ENCODE results near the gene CDH1.

CDH1 gene

DNA sequence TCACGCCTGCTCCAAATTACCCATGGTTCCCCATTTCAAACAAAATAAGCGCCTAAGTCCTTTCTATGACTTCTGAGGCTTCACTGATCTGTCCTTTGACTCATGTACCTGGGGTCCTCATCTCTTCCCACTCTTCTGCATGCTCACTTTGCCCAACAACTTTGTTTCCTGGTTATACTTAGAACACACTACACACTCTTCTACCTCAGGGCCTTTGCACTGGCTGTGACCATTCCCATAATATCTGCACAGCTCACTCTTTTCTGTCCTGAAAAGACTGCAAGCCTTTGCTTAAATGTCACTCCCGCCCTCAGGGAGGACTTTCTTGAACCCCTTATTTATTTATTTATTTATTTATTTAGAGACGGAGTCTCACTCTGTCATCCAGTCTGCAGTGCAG, 14.1 kb downstream of the CDH1 start:
- no peak overlapping the region for H3K9ac ChIP-seq (ENCODE audit: low read length)
- H3K4me1 ChIP-seq (ENCODE audit: control insufficient read depth, insufficient read depth, low read length) = peaks cover 47% of the 10 kb centered on the region
- no peaks in the 10 kb centered on the region for H3K9me3 ChIP-seq (ENCODE audit: control insufficient read depth, low read length)
- no peaks in the 10 kb centered on the region for H3K36me3 ChIP-seq (ENCODE audit: control insufficient read depth, insufficient read depth, low read length)
- H3K4me3 ChIP-seq (ENCODE audit: low read length) = no peak overlapping the region
- H3K27me3 ChIP-seq (ENCODE audit: control insufficient read depth, insufficient read depth, low read length) = no peaks in the 10 kb centered on the region

DNA sequence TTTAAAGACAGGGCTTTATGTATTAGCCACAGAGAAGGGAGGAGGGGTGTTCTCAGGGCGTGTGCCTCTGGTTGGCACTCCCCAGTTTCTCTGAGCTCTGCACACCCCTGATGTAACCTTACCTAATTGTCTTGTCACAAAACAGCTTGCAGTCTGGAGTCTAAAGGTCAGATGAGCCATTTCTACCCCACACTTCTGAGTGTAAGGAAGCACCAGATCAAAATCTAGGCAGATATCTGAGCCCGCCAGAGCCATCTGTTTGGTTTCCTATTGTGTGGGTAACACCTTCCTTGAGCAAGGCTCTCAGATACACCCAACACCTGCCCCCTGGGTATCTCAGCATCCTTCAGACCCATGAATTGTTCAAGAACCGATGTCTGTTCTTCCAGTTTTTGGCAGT, 15.5 kb downstream of the CDH1 start:
- H3K27me3 ChIP-seq (ENCODE audit: control insufficient read depth, insufficient read depth, low read length) = no peaks in the 10 kb centered on the region
- H3K4me1 ChIP-seq (ENCODE audit: control insufficient read depth, insufficient read depth, low read length) = peaks cover 44% of the 10 kb centered on the region
- peak overlapping the region; percentile 40 for H3K9ac ChIP-seq (ENCODE audit: low read length)
- no peaks in the 10 kb centered on the region for H3K36me3 ChIP-seq (ENCODE audit: control insufficient read depth, insufficient read depth, low read length)
- no peak overlapping the region for H3K4me3 ChIP-seq (ENCODE audit: low read length)
- H3K9me3 ChIP-seq (ENCODE audit: control insufficient read depth, low read length) = no peaks in the 10 kb centered on the region

GRCh38 chr16:68754084-68754792, 17.1 kb downstream of the CDH1 start:
- Histone ChIP-seq H3K9me3 (ENCODE audit: control insufficient read depth, low read length) (no peaks in the 10 kb centered on the region), H3K9ac (ENCODE audit: low read length) (no peak overlapping the region), H3K4me3 (ENCODE audit: low read length) (no peak overlapping the region), H3K36me3 (ENCODE audit: control insufficient read depth, insufficient read depth, low read length) (no peaks in the 10 kb centered on the region), H3K27me3 (ENCODE audit: control insufficient read depth, insufficient read depth, low read length) (no peaks in the 10 kb centered on the region), H3K4me1 (ENCODE audit: control insufficient read depth, insufficient read depth, low read length) (peaks cover 44% of the 10 kb centered on the region)

- Histone ChIP-seq H3K9me3 (ENCODE audit: control insufficient read depth, low read length) (no peaks in the 10 kb centered on the region), H3K4me3 (ENCODE audit: low read length) (peak overlapping the region; percentile 31), H3K9ac (ENCODE audit: low read length) (peak overlapping the region; percentile 47), H3K4me1 (ENCODE audit: control insufficient read depth, insufficient read depth, low read length) (peaks cover 52% of the 10 kb centered on the region), H3K27me3 (ENCODE audit: control insufficient read depth, insufficient read depth, low read length) (no peaks in the 10 kb centered on the region), H3K36me3 (ENCODE audit: control insufficient read depth, insufficient read depth, low read length) (no peaks in the 10 kb centered on the region)
Measured at GRCh38 chr16:68756239-68756915, 19.3 kb downstream of the CDH1 start.

DNA sequence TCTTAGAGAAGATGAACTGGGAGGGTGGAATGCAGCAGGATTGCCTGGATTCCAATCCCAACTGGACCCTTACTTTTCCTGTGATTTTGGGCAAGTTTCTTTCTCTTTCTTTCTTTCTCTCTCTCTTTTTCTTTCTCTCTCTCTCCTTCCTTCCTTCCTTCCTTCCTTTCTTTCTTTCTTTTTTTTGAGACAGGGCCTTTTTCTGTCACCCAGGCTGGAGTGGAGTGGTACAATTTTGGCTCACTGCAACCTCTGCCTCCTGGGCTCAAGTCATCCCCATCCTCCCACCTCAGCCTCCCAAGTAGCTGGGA, 20.5 kb downstream of the CDH1 start:
- Histone ChIP-seq H3K9me3 (ENCODE audit: control insufficient read depth, low read length) (no peaks in the 10 kb centered on the region), H3K27me3 (ENCODE audit: control insufficient read depth, insufficient read depth, low read length) (peaks cover 3% of the 10 kb centered on the region), H3K9ac (ENCODE audit: low read length) (no peak overlapping the region), H3K4me1 (ENCODE audit: control insufficient read depth, insufficient read depth, low read length) (peaks cover 53% of the 10 kb centered on the region), H3K4me3 (ENCODE audit: low read length) (no peak overlapping the region), H3K36me3 (ENCODE audit: control insufficient read depth, insufficient read depth, low read length) (no peaks in the 10 kb centered on the region)

GRCh38 chr16:68759062-68759461, 22.0 kb downstream of the CDH1 start:
- H3K4me3 ChIP-seq (ENCODE audit: low read length) = no peak overlapping the region
- H3K9me3 ChIP-seq (ENCODE audit: control insufficient read depth, low read length) = no peaks in the 10 kb centered on the region
- H3K4me1 ChIP-seq (ENCODE audit: control insufficient read depth, insufficient read depth, low read length) = peaks cover 48% of the 10 kb centered on the region
- no peaks in the 10 kb centered on the region for H3K36me3 ChIP-seq (ENCODE audit: control insufficient read depth, insufficient read depth, low read length)
- H3K27me3 ChIP-seq (ENCODE audit: control insufficient read depth, insufficient read depth, low read length) = peaks cover 3% of the 10 kb centered on the region
- H3K9ac ChIP-seq (ENCODE audit: low read length) = no peak overlapping the region

DNA sequence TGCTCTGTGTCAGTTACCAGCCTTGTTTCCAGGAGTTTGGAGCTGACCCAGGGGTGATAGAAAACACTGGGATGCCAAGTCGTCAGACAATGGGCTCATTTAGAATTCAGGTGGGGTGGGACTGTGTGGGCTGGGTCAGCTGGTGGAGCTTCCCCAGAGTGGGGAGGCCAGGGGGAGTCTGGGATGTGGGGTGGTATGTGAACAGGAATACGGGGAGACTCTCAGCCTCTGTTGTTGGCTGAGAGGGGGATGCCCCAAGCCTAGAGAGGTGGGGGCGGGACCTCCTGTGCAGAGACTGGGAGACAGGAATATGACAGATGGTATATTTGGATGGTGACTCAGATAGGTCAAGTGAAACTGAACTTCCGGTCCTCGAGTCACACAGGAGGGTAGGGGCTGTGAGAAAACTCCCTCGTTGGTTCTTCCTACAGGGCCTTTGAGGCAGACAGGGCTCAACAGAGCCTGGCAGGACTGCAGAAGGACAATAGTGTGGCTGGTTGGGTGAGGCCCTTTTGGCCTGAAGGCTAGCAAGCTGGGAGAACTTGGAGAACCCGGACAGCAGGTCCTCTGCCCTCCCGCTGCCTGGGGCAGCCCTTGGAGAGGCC, 23.7 kb downstream of the CDH1 start:
- no peak overlapping the region for H3K9ac ChIP-seq (ENCODE audit: low read length)
- H3K4me3 ChIP-seq (ENCODE audit: low read length) = no peak overlapping the region
- peaks cover 3% of the 10 kb centered on the region for H3K27me3 ChIP-seq (ENCODE audit: control insufficient read depth, insufficient read depth, low read length)
- H3K36me3 ChIP-seq (ENCODE audit: control insufficient read depth, insufficient read depth, low read length) = no peaks in the 10 kb centered on the region
- no peaks in the 10 kb centered on the region for H3K9me3 ChIP-seq (ENCODE audit: control insufficient read depth, low read length)
- H3K4me1 ChIP-seq (ENCODE audit: control insufficient read depth, insufficient read depth, low read length) = peaks cover 33% of the 10 kb centered on the region

GRCh38 chr16:68762996-68763756, 26.1 kb downstream of the CDH1 start:
- Histone ChIP-seq H3K36me3 (ENCODE audit: control insufficient read depth, insufficient read depth, low read length) (no peaks in the 10 kb centered on the region), H3K27me3 (ENCODE audit: control insufficient read depth, insufficient read depth, low read length) (peaks cover 3% of the 10 kb centered on the region), H3K9ac (ENCODE audit: low read length) (no peak overlapping the region), H3K4me1 (ENCODE audit: control insufficient read depth, insufficient read depth, low read length) (peaks cover 21% of the 10 kb centered on the region), H3K4me3 (ENCODE audit: low read length) (no peak overlapping the region), H3K9me3 (ENCODE audit: control insufficient read depth, low read length) (no peaks in the 10 kb centered on the region)

- peaks cover 21% of the 10 kb centered on the region for H3K4me1 ChIP-seq (ENCODE audit: control insufficient read depth, insufficient read depth, low read length)
Measured at GRCh38 chr16:68764862-68765261, 27.8 kb downstream of the CDH1 start.

DNA sequence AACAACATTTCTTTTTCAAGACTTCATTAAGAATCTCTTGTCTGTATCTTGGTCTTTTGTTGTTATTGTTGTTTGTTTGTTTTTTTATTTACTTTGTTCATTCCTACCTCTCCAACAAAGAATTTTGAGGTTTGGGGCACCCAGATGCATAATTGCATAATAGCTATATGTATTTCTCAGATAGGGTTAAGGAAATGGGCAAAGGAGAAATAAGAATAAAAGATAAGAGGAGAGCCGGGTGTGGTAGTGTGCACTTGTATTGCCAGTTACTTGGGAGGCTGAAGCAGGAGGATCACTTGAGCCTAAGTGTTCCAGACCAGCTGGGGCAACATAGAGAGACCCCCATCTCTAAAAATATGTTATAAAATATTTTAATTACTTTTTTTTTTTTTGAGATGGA, 30.5 kb downstream of the CDH1 start:
- H3K4me1 ChIP-seq (ENCODE audit: control insufficient read depth, insufficient read depth, low read length) = no peaks in the 10 kb centered on the region
- no peak overlapping the region for H3K9ac ChIP-seq (ENCODE audit: low read length)
- no peaks in the 10 kb centered on the region for H3K27me3 ChIP-seq (ENCODE audit: control insufficient read depth, insufficient read depth, low read length)
- no peaks in the 10 kb centered on the region for H3K36me3 ChIP-seq (ENCODE audit: control insufficient read depth, insufficient read depth, low read length)
- H3K4me3 ChIP-seq (ENCODE audit: low read length) = no peak overlapping the region
- no peaks in the 10 kb centered on the region for H3K9me3 ChIP-seq (ENCODE audit: control insufficient read depth, low read length)

More at GRCh38 chr16:68764862-68765261, 27.8 kb downstream of the CDH1 start:
- Histone ChIP-seq H3K27me3 (ENCODE audit: control insufficient read depth, insufficient read depth, low read length) (peaks cover 3% of the 10 kb centered on the region), H3K9ac (ENCODE audit: low read length) (no peak overlapping the region), H3K36me3 (ENCODE audit: control insufficient read depth, insufficient read depth, low read length) (no peaks in the 10 kb centered on the region), H3K4me3 (ENCODE audit: low read length) (no peak overlapping the region), H3K9me3 (ENCODE audit: control insufficient read depth, low read length) (no peaks in the 10 kb centered on the region)

GRCh38 chr16:68768175-68768574, 31.1 kb downstream of the CDH1 start:
- H3K27me3 ChIP-seq (ENCODE audit: control insufficient read depth, insufficient read depth, low read length) = no peaks in the 10 kb centered on the region
- H3K9me3 ChIP-seq (ENCODE audit: control insufficient read depth, low read length) = no peaks in the 10 kb centered on the region
- H3K4me1 ChIP-seq (ENCODE audit: control insufficient read depth, insufficient read depth, low read length) = no peaks in the 10 kb centered on the region
- H3K9ac ChIP-seq (ENCODE audit: low read length) = no peak overlapping the region
- H3K4me3 ChIP-seq (ENCODE audit: low read length) = no peak overlapping the region
- no peaks in the 10 kb centered on the region for H3K36me3 ChIP-seq (ENCODE audit: control insufficient read depth, insufficient read depth, low read length)

- Histone ChIP-seq H3K27me3 (ENCODE audit: control insufficient read depth, insufficient read depth, low read length) (no peaks in the 10 kb centered on the region), H3K9ac (ENCODE audit: low read length) (no peak overlapping the region), H3K4me1 (ENCODE audit: control insufficient read depth, insufficient read depth, low read length) (no peaks in the 10 kb centered on the region)
Measured at GRCh38 chr16:68768771-68769170, 31.7 kb downstream of the CDH1 start.

More at GRCh38 chr16:68768771-68769170, 31.7 kb downstream of the CDH1 start:
- H3K4me3 ChIP-seq (ENCODE audit: low read length) = no peak overlapping the region
- H3K9me3 ChIP-seq (ENCODE audit: control insufficient read depth, low read length) = no peaks in the 10 kb centered on the region
- H3K36me3 ChIP-seq (ENCODE audit: control insufficient read depth, insufficient read depth, low read length) = no peaks in the 10 kb centered on the region

Measured in mucosa of stomach (tissue), 1 donor.